ENCODE measurements around the gene SCT.

The SCT gene

DNA sequence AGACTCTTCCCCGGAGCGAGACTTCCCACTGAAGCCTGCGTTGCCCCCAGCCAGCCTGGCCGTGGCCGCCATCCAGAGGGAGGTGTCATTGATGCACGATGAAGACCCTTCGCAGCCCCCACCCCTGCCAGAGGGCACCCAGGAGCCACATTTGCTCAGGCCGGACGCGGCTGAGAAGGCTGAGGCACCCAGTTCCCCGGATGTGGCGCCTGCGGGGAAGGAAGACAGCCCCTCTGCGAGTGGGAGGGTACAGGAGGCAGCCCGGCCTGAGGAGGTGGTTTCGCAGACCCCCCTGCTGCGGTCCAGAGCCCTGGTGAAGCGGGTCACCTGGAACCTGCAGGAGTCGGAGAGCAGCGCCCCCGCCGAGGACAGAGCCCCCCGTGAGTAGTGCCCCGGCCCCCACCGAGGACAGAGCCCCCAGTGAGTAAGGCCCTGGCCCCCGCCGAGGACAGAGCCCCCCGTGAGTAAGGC lies 17.6 kb downstream of the SCT start:
- DNase-seq: no peak

DNA sequence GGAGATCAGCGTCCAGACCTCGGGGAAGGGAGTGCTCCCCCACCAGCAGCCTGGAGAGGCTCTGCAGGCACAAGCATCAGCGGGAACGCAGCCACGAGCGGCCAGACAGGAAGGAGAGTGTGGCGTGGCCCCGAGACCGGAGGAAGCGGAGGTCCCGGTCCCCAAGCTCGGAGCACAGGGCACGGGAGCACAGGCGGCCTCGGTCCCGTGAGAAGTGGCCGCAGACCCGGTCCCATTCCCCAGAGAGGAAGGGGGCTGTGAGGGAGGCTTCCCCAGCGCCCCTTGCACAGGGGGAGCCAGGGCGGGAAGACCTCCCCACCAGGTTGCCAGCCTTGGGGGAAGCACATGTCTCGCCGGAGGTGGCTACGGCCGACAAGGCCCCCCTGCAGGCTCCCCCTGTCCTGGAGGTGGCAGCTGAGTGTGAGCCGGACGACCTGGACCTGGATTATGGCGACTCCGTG lies 18.2 kb downstream of the SCT start:
- no peak for DNase-seq

DNA sequence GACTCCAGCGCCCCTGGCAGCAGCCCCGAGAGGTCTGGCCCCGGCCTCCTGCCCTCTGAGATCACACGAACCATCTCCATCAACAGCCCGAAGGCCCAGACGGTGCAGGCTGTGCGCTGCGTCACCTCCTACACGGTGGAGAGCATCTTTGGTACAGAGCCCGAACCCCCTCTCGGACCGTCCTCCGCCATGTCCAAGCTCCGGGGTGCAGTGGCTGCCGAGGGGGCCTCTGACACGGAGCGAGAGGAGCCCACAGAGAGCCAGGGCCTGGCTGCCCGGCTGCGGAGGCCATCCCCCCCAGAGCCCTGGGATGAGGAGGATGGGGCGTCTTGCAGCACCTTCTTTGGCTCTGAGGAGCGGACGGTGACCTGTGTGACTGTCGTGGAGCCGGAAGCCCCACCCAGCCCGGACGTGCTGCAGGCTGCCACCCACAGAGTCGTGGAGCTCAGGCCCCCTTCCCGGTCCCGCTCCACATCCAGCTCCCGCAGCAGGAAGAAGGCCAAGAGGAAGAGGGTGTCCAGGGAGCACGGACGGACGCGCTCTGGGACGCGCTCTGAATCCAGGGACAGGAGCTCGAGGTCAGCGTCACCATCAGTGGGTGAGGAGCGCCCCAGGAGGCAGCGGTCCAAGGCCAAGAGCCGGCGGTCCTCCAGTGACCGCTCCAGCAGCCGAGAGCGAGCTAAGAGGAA lies 18.9 kb downstream of the SCT start:
- DNase-seq: no peak

DNA sequence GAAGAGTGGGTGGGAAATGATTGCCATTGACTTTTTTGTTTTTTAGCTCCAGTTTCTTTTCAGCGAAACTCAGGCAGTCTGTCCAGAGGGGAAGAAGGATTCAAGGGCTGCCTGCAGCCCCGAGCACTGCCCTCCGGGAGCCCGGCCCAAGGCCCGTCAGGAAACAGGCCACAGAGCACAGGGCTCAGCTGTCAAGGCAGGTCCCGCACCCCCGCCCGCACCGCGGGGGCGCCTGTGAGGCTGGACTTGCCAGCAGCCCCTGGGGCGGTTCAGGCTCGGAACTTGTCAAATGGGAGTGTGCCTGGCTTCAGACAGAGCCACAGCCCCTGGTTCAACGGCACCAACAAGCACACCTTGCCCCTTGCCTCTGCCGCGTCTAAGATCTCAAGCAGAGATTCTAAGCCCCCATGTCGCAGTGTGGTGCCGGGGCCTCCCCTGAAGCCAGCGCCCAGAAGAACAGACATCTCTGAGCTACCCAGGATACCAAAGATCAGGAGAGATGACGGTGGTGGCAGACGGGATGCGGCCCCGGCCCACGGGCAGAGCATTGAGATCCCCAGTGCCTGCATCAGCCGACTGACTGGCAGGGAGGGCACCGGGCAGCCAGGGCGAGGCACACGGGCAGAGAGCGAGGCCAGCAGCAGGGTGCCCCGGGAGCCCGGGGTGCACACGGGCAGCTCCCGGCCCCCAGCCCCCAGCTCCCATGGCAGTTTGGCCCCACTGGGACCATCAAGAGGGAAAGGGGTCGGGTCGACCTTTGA lies 19.8 kb downstream of the SCT start:
- no peak for DNase-seq

DNA sequence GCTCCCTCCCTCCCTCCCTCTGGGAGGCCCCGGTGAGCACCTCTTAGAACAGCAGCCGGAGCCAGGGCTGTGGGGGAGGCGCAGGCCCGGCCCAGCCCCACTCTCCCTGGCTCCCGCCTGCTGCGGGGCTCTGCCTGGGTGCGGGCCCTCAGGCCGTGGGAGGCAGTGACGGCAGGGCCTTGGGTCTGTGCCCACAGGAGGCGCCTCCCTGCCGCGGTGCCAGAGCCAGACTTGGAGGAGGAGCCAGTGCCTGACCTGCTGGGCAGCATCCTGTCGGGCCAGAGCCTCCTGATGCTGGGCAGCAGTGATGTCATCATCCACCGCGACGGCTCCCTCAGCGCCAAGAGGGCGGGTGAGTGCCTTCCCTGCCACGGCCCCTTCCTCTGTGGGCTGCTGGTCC lies 20.7 kb downstream of the SCT start:
- DNase-seq: no peak

DNA sequence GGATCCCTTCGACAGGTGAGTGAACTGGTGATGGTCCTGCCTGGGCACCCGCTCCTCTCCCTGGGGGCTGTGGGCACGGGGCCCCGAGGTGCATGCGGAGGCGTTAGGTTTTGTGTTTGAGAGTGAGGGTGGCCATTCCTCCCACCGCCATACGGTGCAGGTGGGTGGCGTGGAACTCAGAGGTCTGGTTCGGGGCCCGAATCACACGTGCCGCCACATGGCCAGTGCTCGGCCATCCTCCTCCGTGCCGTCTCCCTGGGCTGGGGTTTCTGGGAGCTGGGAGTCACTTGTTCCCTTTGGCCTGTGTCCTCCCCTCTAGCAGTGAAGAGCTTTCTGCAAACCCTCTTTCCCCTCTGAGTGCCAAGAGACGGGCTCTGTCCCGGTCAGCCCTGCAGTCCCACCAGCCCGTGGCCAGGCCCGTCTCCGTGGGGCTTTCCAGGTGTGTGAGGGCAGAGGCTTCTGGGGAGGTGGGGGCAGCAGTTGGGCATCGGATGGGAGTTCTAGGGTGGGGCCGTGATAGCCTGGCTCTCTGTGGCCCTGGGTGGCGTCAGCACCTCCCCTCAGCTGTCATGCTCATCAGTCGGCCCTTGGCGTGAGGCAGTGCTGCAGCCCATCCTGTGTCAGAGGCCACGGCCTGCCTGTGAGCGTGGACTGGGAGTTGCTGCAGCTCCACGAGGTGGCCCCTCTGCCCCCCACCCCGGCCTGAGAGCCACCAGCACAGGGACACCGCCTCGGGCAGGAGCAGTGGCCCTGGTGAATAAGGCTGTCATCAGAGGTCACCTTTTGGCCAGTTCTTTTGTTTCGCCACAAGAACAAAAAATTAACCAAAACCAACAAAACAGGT lies 21.5 kb downstream of the SCT start:
- DNase-seq: no peak

DNA sequence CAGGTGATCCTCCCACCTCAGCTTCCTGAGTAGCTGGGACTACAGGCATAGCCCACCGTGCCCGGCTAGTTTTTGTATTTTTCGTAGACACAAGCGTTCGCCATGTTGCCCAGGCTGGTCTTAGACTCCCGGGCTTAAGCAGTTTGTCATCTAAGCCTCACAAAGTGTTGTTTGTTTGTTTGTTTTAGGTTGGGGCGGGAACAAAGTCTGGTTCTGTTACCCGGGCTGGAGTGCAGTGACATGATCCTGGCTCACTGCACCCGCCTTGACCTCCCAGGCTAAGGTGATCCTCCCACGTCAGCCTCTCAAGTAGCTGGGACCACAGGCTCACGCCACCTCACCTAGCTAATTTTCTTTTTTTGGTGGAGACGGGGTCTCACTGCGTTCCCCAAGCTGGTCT lies 23.8 kb downstream of the SCT start:
- DNase-seq: no peak

DNA sequence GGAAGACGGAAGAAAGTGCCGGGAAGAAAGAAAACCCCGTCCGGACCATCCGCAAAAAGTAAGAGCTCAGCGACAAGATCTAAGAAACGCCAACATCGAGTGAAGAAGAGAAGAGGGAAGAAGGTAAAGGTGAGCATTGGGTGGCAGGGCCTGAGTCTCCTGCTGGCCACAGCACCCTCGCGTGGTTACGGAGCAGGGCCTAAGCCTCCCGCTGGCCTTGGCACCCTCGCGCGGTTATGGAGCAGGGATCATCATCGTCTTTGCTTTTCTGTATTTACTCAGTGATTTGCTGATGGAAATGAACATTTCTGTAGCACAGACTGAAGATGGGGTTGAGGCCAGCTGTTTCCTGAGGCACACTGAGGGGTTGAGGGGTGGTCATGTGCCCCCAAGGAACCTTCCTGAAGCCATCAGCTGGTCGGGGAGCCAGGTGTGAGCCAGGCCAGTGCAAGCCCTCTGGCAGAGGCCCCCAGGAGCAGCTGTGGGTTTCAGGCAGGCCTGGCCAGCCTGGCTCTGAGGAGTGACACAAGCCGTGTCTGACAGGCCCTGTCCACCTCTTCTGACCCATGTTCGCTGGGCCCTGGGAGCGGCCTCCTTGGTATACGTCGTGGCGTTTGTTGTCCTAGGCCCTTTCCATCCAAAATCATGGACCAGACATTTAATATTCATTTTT lies 25.3 kb downstream of the SCT start:
- DNase-seq: no peak

DNA sequence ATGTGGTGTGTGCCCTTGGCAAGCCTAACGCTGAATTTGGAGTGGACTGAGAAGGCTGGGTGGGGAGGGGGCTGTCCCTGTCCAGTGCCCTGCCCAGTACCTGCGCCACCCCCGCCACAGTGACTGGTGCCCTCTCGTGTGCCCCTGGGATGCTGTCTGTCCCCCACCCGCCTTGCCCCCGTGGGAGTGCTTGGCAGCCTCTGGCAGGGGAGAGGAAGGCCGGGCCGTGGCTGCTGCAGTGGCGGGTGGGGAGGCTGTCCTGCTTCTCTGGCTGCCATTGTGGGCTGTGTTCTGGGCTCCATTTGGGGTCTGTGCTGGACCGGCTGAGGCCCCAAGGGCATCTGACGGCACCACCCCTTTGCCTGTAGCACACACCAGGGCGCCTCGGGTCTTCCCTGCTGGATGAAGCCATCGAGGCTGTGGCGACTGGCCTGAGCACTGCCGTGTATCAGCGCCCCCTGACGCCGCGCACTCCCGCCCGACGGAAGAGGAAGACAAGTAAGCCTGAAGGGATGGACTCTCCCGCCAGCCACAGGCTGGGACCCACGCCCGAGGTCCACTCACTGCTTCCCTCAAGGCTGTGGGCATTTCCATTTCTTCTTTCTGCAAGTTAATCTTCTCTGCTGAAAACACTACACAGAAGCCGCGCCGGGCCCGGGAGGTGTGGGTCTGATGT lies 28.8 kb downstream of the SCT start:
- no peak for DNase-seq

DNA sequence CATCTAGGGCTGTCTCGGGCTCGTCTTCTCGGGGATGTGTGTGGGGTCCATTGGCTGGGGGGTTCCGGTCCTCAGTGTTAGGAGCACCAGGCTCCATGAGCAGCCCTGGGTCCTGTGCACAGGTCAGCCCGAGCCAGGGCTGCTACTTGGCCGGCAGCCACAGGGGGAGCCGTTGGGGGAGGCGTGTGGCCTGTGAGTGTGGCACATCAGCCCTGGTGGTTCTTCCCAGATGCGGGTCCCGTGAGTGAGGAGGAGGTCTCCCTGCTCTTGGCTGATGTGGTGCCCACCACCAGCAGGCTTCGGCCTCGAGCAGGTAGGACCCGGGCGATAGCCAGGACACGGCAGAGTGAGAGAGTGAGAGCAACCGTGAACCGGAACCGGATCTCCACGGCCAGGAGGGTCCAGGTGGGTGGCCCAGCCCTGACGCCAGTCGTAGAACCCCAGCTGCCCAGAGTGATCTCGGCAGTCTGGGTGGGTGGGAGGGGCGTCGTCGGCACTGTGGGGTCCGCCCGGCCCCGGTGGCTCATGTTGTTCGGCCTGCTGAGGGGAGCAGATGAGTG lies 29.7 kb downstream of the SCT start:
- DNase-seq: no peak

DNA sequence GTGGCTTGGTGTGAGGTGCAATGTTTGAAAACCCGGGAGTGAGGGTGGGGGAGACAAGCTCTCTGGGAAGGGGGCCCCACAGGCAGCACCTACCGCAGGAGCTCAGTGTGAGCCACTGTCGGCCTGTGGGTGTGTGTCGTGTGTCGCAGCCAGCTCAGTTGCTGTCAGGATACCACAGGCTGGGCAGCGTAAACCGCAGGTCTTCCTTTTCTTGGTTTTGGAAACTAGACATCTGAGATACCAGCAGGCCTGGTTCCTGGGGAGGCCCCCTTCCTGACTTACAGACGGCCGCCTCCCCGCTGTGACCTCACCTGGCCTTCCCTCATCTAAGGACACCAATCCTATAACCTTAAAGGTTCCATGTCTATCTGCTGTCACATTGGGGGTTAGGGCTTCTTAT lies 30.6 kb downstream of the SCT start:
- DNase-seq: no peak

DNA sequence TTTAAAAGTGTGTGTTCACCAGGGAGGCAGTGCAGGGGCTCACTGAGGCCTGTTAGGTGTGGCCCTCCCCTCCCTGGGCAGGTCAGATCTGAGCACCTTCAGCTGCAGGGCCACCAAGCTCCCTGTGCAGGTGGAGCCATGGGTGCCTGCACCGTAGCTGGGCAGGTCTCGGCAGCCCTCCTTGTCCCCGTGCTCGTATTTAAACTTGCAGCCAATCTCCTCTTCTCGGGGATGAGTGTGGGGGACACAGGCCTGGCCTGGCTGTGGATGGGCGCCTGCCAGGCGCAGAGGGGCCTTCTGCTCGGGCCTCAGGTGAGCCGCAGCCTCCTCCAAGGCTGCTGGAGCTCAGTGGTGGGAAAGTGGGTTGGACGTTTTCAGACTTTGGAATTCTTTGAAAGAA lies 31.6 kb downstream of the SCT start:
- no peak for DNase-seq

DNA sequence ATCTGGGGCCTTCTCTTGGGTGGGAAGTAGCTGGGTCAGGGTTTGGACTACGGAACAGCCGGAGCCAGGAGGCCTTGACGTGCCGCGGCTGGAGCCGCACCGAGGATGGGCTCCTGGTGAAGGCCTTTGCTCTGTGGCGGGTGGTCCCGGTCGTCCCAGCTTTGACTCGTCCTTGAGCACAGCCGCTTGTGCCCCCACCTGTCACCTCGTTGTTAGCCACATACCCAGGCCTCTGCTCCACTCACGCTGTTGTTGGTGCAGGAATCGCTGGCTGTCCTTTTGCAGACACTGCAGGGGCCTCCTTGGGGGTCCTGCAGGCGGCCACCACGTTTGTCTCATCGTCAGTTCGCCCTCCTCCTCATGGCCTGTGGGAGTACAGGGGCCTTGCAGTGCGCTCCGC lies 33.6 kb downstream of the SCT start:
- DNase-seq: no peak

DNA sequence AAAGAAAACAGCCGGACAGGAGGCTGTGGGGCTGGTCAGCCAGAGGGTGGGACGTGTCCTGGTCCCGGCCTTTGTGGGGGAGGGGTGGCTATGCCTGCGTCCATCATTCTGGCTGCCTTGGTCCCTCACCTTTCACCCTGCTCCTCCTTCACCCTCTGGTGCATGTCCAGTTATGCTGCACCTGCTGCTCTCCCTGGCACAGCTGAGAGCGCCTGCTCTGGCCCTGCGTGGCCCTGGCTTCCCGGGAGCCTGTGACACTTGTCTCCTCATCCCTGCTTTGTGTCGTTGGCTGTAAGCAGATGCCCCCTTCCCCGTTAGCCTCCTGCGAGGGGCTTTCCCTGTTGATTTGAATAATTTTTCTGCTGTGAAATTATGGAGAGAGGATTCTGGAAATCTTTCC lies 34.1 kb downstream of the SCT start:
- no peak for DNase-seq

DNA sequence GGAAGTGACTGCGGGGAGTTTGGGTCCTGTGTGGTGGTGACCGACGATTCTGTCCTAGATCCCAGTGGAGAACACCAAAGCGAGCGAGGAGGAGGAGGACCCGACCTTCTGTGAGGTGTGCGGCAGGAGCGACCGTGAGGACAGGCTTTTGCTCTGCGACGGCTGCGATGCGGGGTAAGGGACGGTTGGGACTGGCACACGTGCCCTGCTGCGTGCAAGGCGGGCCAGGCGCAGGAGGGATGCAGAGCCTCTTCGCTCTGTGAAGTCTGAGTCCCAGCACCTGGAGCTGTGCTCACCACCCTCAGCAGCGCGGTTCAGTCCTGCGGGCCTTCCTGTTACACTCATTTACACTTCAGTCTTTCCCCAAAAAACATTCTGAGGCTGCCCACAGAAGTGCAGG lies 34.5 kb downstream of the SCT start:
- no peak for DNase-seq

DNA sequence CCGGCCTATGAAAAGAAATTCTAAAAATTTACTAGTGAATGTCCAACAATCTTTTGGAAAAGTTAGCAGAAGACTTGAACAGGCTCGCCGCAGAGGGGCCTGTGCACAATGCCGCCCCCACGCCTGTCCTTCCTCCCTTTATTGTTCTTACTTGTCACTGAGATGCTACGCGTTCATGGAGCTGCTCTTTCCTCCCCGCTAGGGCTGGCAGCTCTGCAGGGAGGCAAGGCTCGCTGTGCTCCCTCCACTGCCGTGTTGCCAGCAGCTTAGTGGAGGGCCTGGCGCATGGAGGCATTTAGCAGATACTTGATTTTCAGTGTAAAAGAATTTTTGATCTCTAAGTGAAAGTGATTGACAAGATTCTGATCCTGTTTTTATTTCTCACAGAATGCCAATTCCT lies 36.0 kb downstream of the SCT start:
- DNase-seq: no peak

DNA sequence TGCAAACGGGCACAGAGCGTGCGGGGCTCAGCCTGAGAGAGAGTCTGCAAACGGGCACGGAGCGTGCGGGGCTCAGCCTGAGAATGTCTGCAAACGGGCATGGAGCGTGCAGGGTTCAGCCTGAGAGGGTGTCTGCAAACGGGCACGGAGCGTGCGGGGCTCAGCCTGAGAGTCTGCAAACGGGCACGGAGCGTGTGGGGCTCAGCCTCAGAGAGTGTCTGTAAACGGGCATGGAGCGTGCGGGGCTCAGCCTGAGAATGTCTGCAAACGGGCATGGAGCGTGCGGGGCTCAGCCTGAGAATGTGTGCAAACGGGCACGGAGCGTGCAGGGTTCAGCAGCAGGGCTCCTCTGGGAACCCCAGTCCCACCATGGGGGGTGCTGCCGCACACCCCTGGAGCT lies 37.2 kb downstream of the SCT start:
- no peak for DNase-seq

DNA sequence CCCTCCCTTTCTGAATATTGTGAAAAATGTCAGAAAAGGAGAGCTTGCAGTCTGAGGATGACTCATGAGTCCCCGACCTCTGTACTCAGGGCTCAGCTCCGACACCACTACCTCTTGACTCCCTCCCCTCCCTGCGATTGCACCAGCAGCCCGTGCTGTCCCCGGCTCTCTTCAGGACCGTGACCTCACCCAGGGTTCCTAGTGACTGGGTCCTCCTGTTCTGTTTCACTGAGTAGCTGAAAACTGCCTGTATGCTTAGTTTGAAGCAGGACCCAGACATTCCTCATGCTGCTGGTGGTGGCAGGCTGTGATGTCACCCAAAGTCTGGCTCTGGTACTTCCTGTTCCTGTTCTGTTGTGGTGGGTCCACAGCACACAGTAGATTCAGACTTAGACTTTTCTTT lies 39.0 kb downstream of the SCT start:
- DNase-seq: peak; percentile 49 to 52

DNA sequence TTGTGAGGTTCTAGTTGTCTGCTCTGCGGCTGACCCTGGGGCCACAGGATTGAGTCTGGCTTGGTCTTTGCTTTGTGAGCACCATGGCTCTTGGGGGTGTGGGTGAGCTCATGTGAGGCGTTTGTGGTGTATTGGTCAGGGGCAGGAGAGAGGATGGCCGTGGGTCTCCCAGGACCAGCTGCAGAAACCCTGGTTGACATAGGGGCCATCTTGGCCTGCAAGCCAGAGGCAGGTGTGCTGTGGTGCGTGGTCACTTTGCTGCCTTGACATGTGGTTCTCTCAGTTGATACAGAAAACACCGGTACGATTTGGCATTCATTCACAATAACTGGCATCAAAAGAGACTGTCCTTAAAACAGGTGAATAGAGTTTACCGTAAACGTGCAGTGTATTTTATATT lies 39.4 kb downstream of the SCT start:
- no peak for DNase-seq

DNA sequence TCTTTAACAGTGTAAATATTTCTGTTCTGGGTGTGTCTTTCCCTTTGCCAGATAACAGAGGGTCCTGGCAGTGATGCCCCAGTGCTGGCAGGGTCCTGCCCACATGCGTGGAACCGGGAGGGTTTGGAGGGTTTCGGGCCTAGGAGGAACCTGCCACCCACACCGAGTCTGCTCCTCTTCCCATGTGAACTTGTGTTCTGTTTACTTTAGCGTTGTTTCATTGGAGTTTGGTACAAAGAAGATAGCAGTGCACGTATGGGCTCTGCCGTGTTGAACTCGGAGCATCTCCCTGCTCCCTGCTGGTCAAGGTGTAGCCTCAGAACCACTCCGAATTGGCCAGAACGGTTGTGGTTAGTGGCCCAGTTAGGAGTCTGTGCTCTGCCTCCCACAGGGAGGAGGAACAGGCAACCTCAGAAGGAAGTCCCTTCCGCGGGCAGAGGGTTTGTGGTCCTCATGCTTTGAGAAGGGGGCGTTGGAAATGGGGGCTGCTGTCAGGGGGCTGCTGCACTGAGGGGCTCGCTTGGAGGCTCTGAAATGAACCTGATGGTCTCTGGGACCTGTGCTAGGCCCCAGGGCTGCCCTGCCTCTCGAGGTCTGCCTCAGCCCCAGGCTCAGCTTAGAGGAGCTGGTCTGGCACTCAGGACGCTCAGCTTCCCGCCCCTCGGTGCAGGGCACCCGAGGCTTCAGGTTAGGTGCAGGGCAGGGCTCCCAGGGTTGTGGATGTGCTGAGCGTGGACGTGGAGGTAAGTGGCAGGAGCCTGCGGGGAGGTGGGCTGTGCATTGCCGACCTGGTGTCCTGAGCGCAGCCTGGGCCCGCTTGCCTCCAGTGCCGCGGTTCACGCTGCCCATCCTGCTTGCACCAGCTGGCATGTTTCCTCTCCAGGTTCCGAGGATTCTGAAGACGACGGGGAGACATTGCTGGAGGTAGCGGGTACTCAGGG lies 40.3 kb downstream of the SCT start:
- DNase-seq: no peak

DNA sequence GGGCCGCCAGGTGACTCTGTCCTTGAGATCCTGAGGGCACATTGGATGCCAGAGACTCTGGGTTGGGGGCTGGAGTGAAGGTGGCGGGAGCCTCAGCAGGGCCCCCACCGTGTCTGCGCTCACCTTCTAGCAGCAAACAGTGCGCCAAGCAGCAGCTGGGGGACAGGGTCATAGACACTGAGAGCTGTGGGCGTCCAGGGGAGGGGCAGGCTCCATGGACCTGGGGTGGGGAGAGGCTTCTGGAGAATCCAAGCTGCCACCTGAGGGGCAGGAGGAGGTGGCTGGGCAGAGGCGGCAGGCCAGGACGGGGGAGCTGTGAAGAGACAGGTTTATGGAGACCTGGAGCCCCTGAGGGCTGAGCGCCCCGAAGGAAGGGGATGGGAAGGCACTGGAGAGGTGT lies 42.7 kb downstream of the SCT start:
- DNase-seq: no peak
